Spleen (tissue), 7 donors: ENCODE results near the gene LATS1.

Experiments
- CTCF ChIP-seq, 11 experiments: fragments of 200-600 bp in 7 of 11; fragments of 450-650 bp in 4 of 11; sonication (generic) in 4 of 11; IDR thresholded peaks in 8 of 11; conservative IDR thresholded peaks in 3 of 11; 1 replicate in 7 of 11; 2 replicates in 4 of 11; pipeline versions ENCODE4 v1.4.0 to v1.8.0; 2016 to 2021; ENCODE audit warnings: antibody characterized with exemption in 11 of 11, inconsistent platforms in 4 of 11, mild to moderate bottlenecking in 1 of 11
- POLR2A ChIP-seq, 3 donors: fragments of 450-650 bp; IDR thresholded peaks; one replicate each; pipeline ENCODE4 v1.5.1; 2017; ENCODE audit warnings: antibody characterized with exemption in 3 of 3, mild to moderate bottlenecking in 1 of 3
- donor health status: DM: no; HTN: no; CAD: no; lungs with moderate emphysema.
- donor health status: DM: no; HTN: no; CAD: no.
- donor health status: DM: no; HTN: no; CAD: no.

- TF ChIP-seq CTCF (IDR thresholded peaks at IDR 0.05 in 8 of 11, conservative IDR thresholded peaks at IDR 0.05 in 3 of 11) (no peak), POLR2A (IDR thresholded peaks at IDR 0.05) (no peak)
These were observed 102.1 kb downstream of the LATS1 start for GRCh38 chr6:149615805-149616204.
